Brain microvascular endothelial cell (primary cell): Measurements from ENCODE around the gene TBC1D4.

Source experiments
- DNase-seq: peaks from one replicate; pipeline ENCODE4 v3.0.0-alpha.2; 2020
- H3K27ac ChIP-seq: fragments of 250-450 bp; sonication (Bioruptor Pico); 2 replicates; pipeline ENCODE4 v1.5.1; 2020; ENCODE audit warnings: mild to moderate bottlenecking, moderate library complexity
- H3K27me3 ChIP-seq: fragments of 250-450 bp; sonication (Bioruptor Pico); replicated peaks from 2 replicates; pipeline ENCODE4 v1.5.1; 2020; ENCODE audit warnings: mild to moderate bottlenecking
- H3K36me3 ChIP-seq: fragments of 250-450 bp; sonication (Bioruptor Pico); replicated peaks from 2 replicates; pipeline ENCODE4 v1.5.1; 2020; ENCODE audit warnings: mild to moderate bottlenecking
- H3K4me3 ChIP-seq: 2 replicates; pipeline ENCODE4 v1.5.1; 2011; ENCODE audit warnings: low read depth, mild to moderate bottlenecking, control low read depth, low read length, moderate library complexity
- CTCF ChIP-seq: IDR thresholded peaks from 2 replicates; pipeline ENCODE4 v1.5.1; 2011; ENCODE audit warnings: low read depth, mild to moderate bottlenecking, moderate library complexity, low read length, control low read depth, inconsistent platforms; ENCODE audit errors: missing control alignments
- in situ Hi-C: cut with HindIII; loops from 2 replicates; pipeline ENCODE4 v1.10.0; 2017; ENCODE audit warnings: low sequenced_read_pairs, low pct_ligation_motif_present

The TBC1D4 gene

GRCh38 chr13:75375329-75375728, 106.6 kb downstream of the TBC1D4 start:
- Histone ChIP-seq H3K27me3 (no peaks in the 10 kb centered on the region), H3K4me3 (no peak overlapping the region), H3K36me3 (no peaks in the 10 kb centered on the region), H3K27ac (no peak overlapping the region)
- TF ChIP-seq CTCF: no peak
- no peak for DNase-seq
- in situ Hi-C loops: no loop called here

- DNase-seq: no peak
- Histone ChIP-seq H3K36me3 (no peaks in the 10 kb centered on the region), H3K27me3 (no peaks in the 10 kb centered on the region), H3K27ac (no peak overlapping the region), H3K4me3 (no peak overlapping the region)
- no peak for TF ChIP-seq CTCF
- in situ Hi-C loops: no loop called here
Observed at GRCh38 chr13:75373988-75374387, 108.0 kb downstream of the TBC1D4 start.

- H3K36me3 ChIP-seq: no peaks in the 10 kb centered on the region
- no peak for TF ChIP-seq CTCF
- no peak overlapping the region for H3K4me3 ChIP-seq
- no peaks in the 10 kb centered on the region for H3K27me3 ChIP-seq
- DNase-seq: no peak
- no peak overlapping the region for H3K27ac ChIP-seq
- in situ Hi-C loops: no loop called here
Observed at GRCh38 chr13:75372923-75373841, 108.8 kb downstream of the TBC1D4 start.

- DNase-seq: peak; percentile 48
- Histone ChIP-seq H3K27ac (no peak overlapping the region), H3K27me3 (no peaks in the 10 kb centered on the region), H3K36me3 (no peaks in the 10 kb centered on the region), H3K4me3 (no peak overlapping the region)
- peak; percentile 63 for TF ChIP-seq CTCF
- in situ Hi-C loops: no loop called here
Observed at GRCh38 chr13:75372517-75372916, 109.5 kb downstream of the TBC1D4 start.

GRCh38 chr13:75371203-75371602, 110.8 kb downstream of the TBC1D4 start:
- TF ChIP-seq CTCF: no peak
- H3K4me3 ChIP-seq: no peak overlapping the region
- in situ Hi-C loops: no loop called here
- H3K27ac ChIP-seq: no peak overlapping the region
- DNase-seq: no peak
- no peaks in the 10 kb centered on the region for H3K36me3 ChIP-seq
- no peaks in the 10 kb centered on the region for H3K27me3 ChIP-seq
